GM18507 (cell line): ENCODE measurements around the gene CCDC88C.
A peak's percentile ranks its signal among the peaks of the same experiment; 100 is the strongest.

Experiments
- DNase-seq: peaks from one replicate; pipeline ENCODE4 v3.0.0; 2011; ENCODE audit warnings: low read depth; ENCODE audit not compliant: insufficient read length; ENCODE audit errors: extremely low spot score
- FAIRE-seq: peaks from 2 replicates; lab custom pipeline; 2011; peaks lifted over from hg19 to GRCh38; lab: Jason Lieb, UNC

Gene CCDC88C

DNA sequence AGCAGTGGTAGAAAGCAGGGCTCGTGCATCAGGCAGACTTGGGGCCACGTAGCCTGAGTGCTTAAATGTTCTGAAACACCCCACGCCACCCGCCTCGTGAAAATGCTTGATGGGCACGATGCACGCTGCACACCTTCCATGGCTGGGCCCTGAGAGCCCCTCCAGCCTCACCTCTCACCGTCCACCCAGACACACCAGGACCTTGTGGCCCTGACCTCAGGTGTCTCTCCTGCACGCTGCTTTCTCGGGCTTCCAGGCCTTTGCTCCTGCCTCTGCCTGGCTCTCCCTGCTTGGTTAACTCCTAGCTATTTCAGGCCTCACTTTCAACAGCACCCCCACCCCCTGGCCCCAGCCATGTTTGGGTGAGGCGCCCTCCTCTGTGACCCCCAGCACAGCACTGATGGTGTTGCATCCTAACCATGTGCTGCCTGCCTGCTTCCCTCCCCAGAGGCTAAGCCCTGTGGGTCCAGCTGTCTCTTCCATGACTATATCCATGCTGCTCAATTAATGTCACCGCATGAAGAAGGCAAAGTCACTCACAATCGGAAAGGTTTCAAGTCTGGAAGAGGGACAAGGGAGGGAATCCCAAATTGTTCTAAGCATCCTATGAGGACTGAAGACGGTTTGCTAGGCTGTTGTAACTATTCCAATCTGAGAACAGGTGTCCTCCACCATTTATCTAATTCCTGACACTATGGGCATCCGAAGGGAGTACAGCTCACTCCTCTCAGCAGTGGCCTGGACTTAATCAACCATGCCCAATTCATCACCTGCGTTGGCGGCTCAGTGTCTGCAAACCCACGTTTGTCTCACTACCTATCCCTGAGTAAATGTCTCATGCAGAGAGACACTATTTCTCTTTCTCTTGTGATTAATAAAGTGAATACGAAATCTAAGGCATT lies 82.2 kb downstream of the CCDC88C start:
- FAIRE-seq (no peak), DNase-seq (no peak)

DNA sequence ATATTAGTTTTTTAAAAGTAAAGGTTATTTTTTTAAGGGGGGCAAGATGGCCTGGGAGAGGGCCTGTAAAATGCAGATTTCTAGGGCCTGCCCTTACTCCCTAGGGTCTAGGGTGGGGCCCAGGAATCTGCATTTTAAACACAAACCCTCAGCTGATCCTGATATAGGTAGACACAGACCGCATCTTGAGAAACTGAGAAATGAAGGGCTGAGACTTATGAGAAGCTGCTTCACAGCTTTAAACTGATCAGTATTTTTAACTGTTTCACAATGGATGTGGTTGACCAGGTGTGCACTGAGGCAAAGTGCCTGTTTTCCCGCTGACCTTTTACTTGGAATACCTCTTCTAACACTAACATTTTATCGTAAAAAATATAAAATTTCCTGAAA lies 84.0 kb downstream of the CCDC88C start:
- peak; percentile 95 for FAIRE-seq
- DNase-seq: no peak

DNA sequence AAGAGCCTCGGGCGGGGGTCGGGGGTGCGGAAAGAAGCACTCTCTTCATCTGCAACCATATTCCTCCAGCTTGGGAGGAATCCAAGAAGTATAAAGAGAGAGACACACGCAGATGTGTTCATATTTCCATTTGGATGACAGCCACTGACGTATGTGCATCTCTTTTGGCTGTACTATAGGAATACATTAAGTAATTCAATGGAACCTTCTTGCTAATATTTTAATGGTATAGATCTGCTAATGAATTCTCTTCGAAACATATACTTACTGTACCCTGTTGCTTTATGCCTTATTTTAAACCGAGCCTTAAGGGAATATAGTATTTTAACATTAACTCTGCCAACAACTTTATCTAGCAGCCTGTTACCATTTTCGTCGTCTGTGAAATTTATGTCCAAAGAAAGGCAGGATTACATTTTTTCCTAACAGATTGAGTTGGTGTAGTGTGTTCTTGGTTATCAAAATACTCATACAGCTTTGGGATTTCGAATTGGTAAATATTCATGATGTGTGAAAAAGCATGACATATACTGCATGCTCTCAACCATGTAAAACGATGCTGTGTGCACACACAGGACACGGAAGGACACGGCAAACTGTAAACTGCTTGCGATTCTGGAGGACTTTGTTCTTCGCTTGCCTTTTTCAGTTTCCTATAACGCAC lies 84.5 kb downstream of the CCDC88C start:
- DNase-seq: no peak
- no peak for FAIRE-seq

DNA sequence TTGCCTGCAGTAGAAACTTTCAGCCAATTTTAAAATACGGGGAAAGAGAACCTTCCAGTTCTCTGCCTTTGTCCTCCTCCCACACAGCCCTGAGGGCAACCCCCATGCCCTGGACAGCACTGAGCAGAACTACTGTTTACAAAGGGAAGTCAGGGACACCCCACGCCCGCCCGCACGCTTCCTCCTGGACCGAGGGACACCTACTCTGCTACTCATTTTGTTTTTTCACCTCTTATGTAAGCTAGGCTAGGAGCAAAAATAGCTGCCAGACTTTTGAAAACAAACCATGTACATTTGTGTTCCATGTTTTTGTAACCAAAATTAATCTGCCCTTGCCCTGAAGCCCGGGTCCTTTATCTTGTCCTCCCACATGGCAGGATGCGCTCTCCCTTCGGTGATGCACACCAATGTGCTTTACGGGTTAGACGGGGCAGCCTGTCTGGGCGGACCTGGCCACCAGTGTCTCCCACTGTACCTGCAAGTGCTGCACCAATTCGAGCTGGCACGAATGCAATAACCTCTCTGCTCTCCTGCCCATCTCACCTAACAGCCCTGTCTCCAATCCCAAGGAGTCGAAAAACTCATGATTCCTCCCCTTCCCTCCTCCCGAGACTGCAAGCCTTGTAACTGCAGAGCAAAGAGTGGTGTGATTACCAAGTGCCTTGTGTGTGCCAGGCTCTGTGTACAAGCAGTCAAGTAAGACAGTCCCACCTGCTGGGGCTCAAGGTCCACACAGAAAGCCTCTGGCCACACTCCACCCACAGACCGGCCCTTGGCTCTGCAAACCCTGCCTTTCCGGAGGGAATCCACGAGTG lies 85.2 kb downstream of the CCDC88C start:
- FAIRE-seq (peak; percentile 42), DNase-seq (no peak)

DNA sequence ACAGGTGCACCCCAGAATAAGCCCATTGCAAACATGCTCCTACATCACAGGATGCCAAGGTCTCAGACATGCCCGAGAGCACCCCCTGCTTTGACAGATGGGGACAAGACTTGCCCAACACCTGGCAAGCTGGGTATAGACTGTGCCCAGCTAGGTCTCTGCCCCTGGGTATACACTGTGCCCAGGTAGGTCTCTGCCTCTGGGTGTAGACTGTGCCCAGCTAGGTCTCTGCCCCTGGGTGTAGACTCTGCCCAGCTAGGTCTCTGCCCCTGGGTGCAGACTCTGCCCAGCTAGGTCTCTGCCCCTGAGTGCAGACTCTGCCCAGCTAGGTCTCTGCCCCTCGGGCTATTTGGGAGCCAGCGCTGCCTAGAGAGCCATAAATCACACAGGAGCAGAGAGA lies 85.9 kb downstream of the CCDC88C start:
- no peak for DNase-seq

DNA sequence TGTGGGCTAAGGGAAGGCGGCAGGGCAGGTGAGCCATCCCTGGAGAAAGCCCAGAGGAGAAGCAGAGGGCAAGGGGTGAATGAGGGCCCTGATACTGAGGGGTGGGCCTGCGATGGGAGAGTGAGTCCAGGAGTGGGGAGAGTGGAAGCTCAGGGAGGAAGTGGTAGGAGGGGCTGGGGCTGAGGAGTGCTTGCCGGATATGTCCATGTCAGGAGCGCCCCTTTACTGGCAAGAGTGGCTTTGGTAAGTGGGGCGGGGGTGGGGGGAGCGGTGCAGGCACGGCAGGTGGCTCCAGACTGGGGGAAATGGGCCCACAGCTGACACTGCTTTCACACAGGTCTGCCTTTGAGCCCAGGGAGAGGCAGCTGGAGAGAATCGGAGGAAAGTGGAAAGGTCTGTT lies 86.8 kb downstream of the CCDC88C start:
- no peak for FAIRE-seq
- DNase-seq: no peak

More for the DNA sequence above, 85.9 kb downstream of the CCDC88C start:
- FAIRE-seq: no peak

DNA sequence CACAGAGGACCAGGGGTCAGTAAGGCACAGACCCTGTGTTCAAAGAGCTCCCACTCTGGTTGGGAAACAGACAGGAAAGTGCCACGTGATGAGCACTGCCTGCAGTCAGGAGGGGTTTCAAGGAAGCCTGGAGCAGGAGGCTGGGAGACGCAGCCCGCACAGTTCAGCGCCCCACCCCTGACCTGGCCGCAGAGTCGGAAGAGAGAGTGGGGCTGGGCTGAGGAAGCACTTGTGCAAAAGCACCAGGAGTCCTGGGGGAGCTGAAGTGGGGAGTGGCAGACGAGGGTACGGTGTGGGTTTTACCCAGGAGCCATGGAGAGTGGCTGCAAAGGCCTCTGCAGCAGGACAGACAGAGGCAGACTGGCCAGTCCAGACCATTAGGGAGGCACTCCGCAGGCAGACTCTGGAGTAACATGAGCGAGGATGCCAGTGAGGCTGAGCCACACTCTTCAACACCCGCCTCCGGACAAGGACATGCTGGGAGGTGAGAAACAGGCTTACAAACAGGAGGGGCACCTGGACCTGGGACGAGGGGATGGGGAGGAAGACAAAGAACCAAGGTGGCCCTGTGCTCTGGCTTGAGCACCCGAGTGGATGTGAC lies 87.4 kb downstream of the CCDC88C start:
- FAIRE-seq: no peak
- no peak for DNase-seq

DNA sequence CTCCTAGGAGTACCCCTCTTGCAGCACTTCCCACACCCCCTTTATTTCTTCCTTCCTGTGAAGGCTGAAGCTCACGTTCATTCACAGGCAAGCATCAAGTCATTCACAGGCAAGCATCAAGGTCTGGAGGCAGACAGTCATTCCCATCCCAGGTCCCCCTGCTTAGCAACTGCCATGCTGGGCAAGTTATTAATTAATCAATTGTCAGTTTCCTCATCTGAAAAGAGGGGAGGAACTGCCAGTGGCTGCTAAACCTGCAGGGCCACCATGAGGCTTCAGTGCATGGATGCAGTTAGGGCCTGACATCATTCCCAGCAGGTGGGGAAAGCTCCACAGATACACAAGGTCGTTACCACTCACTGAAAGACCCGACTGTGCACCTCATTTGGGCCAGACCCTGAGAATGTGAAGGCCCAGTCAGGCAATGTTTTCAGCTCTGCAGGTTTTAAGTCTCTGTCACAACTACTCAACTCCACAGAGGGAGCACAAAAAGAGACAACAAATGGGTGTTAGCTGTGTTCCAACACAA lies 88.1 kb downstream of the CCDC88C start:
- no peak for FAIRE-seq

DNA sequence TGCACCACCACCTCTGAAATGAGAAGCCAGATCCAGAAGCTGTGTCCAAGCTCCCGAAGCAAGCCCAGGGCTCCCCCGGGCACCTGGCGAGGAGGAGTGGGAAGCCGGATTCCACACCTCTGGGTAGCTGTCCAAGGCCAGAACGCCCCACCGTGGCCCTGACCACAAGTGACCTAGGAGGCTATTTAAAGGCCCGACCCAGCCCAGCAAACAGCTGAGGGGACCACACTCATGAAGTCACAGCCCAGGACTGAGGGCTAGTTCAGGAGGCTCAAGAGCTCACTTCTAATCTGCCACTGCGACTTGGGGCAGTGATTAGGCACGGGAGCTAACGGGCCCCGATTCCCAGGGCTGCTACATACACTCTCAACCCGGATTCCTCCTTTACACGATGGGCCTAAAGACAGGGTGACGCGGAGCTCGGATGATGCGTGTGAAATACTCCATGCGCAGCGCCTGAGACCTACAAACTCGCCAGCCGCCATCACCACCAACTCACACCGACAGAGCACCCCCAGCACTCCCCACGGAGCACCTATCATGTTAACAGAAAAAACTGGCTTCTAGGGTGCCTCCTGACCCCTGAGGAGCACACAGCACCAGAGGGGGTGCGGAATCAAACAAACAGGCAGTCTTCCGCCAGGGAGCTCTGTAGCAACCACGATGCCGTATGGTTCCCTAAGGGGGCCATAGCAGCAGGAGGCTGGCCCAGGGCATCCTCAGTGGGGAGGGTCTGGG lies 89.1 kb downstream of the CCDC88C start:
- FAIRE-seq (no peak), DNase-seq (no peak)

More for the DNA sequence above, 88.1 kb downstream of the CCDC88C start:
- no peak for DNase-seq

DNA sequence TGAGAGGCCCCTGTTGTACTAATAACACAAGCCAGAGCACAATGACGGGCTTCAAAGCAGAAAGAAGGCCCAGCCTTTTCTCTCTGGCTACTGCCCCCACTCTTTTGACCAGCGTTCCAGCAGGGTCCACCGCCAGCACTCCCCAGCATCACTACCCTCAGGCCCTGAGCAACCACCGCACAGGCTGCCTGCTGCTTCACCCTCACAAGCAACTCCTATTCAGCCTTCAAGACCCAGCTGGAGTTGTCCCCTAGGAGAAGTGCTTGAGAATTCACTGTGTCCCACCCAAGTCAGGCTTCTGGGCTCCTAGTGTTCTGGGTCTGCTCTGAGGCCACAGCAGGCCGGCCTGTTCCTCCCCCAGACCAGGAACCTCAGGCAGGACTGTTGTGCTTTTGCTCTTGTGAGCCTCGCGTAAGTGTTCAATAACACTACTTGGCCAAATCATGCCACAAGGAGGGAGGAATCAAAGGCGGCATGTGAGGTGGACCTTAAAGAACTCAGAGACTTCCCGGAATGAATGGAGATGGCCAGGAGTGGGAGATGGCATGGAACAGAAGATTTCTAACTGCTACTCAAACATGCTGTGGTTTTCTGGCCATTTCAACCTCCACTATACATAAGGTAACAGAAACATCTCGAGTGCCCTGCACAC lies 89.8 kb downstream of the CCDC88C start:
- no peak for DNase-seq
- no peak for FAIRE-seq

DNA sequence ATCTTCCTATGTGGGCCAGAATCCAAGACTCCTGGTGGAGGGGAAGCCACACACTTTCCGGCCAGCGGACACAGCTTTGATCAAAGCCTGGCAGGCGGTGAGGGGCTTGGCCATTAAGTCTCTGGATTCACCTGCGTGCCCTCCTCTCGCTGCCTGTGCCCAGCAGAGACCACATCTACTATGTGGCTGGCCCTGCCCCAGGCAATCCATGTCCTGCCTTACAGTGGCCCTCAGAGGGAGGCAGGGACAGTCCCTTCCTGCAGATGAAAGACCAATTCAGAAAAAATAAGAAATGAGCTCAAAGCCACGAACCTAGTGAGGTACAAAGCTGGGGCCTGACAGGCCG lies 90.4 kb downstream of the CCDC88C start:
- DNase-seq (no peak), FAIRE-seq (no peak)

DNA sequence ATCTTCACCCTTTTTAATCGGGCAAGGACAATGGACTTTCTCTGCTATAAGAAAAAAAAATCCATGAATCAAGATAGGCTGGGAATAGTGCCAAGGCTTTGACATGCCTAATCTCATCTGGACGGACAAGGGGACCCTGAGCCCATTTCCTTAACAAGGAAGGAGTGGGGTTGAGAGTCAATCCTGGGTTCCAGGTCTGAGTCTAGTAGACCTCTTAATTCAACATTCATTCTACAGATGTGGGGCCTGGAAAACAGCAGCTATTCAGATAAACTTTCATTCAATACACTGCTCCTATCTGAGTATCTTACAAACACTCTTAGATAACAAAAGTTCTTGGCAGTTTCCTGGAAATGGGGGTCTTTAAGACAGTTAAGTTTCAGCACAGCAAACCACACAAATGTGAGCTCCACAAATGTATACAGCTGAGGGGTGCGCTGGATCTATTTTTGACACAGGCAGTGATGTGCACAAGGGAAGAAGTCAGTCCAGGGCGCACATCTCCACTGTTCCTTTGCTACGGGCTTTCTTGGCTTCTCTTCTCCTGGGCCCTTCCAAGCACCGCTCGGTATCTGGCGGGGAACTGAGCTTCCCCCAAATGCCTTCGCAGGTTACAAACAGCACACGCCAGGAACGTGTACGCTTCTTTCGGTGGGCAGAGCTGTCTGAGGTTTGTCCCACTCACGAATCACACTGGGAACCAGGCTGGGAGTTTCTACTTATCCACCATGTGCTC lies 90.9 kb downstream of the CCDC88C start:
- no peak for FAIRE-seq

DNA sequence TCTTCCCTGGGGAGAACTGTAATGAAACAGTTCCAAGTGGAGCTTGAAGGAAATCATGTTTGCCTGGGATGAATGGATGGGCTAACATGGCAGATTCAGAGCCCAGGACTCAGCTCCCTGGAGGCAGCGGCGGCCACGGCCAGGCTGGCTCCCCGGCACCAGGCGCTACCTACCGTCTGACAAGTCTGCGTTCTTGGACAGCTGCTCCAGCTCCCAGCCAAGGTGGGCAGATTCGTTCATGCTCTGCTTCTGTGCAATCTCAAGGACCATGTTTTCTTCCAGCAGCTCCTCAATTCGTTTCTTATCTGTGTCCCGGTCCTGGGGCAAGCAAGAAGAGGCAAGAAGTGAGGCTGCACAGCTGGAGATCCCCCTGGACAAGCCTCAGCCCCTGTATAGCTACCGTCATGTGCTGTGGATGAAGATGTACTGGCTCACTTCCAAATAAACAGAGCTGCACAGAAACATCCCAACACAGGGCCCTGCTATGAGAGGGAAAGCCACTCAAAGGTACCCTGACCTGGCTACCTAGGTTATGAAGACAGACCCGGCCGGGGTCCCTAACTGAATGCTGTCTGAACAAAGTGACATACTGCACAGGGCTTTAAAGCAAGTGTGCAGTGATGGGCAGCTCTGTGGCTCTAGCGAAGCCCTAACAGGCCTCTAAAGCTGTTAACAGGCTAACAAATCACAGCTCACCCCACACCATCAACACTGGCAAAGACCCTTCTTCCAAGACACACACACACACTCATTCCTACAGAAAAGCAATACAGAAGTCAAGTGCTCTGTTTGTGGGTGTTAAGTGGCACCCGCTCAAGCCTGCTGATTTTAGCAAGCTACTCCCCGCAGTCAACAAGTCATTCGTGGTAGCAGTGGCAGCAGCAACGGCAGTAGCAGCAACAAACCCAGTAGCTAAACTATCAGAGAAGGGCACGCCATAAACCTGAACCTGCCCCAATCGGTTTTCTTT lies 92.7 kb downstream of the CCDC88C start:
- DNase-seq: no peak
- no peak for FAIRE-seq

More for the DNA sequence above, 90.9 kb downstream of the CCDC88C start:
- no peak for DNase-seq

DNA sequence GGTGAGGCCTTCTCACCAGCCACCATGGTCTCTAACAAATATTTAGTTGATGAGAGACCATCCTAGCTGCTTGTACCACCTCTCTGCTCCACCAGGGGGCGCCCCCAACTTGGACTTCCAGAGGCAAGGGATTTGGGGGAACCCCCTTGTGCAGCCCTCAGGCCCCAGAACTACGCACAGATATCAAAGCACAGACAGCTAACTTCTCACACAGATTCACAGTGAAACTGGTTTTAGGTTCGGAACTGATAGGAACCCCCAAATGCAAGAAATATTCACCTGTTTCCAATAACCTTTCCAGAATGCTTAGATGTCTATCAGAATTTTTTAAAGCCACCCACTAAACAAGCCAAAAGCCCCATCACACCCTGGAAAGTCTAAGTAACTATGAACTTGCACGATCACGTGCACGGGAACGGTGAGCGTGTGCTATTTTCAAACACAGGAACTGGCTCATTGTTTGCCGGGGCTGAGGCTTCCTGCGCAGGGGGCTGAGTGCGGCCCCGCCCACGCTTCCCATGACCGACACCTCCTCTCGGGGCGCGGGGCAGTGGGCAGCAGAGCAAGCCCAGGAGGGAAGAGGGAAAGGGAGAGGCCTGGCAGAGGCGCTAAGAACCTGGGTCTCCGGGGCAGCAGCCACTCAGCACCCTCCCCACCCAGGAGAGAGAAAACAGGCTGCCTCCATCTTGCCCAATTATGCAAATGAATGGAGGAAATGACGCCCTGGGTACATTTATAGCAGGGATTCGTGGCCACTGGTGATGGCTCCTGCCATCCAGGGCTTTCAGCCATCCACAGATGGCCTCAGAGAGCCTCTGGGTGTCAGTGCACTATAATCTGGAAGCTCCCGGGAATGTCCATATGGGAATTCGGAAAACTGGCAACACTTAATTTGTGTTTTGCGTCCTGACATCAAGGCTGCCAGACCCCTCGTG lies 93.7 kb downstream of the CCDC88C start:
- FAIRE-seq (peak; percentile 95), DNase-seq (peak; percentile 55)

DNA sequence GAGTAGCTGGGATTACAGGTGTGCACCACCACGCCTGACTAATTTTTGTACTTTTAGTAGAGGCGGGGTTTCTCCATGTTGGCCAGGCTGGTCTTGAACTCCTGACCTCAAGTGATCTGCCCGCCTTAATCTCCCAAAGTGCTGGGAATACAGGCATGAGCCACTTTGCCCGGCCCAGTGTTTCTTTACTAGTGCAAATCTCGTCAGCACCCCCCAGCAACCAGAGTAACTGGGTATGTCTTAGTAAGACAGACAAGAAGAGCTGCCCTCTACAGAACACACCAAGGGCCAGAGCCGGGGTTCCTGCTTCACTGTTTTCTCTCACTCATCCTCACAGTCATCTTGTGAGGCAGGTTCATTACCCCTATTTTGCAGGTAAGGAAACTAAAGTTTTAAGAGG lies 94.6 kb downstream of the CCDC88C start:
- DNase-seq (no peak), FAIRE-seq (no peak)

DNA sequence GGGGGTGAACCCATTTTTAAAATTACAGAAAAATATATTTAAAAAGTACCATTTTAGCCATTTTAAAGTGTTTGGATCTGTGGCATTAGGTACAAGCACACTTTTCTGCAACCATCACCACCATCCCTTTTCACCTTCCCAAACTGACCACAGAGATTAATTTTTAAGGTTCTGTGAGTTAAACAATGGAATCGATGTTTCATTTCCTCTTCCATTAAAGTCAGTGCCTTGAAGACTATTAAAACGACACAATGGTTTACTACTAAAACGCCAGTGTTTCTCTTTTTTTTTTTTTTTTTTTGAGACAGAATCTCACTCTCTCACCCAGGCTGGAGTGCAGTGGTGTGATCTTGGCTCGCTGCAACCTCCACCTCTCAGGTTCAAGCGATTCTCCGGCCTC lies 95.0 kb downstream of the CCDC88C start:
- DNase-seq (no peak), FAIRE-seq (no peak)
